OCI-LY3 (cell line): ENCODE measurements around the gene LGALS3BP.

ENCODE experiments used
- H2AFZ ChIP-seq: fragments of 200-600, 300-600 bp; shearing (Covaris generic); 2 replicates; pipeline ENCODE4 v1.6.0; 2014; ENCODE audit warnings: antibody characterized with exemption, low read depth, low read length
- H3K27ac ChIP-seq: fragments of 200-600, 300-600 bp; sonication (generic); 2 replicates; pipeline ENCODE4 v1.5.1; 2014; ENCODE audit warnings: mild to moderate bottlenecking, low read length, moderate library complexity, mixed read lengths
- H3K27me3 ChIP-seq: fragments of 200-600, 300-600 bp; sonication (generic); 2 replicates; pipeline ENCODE4 v1.6.1; 2014; ENCODE audit warnings: low read depth, low read length, mixed read lengths
- H3K36me3 ChIP-seq: fragments of 200-600, 300-600 bp; sonication (generic); replicated peaks from 2 replicates; pipeline ENCODE3; 2014; ENCODE audit warnings: low read depth, low read length, mixed read lengths
- H3K4me1 ChIP-seq: fragments of 300-600, 200-600 bp; sonication (generic); 2 replicates; pipeline ENCODE4 v1.6.1; 2014; ENCODE audit warnings: low read length, mixed read lengths
- H3K4me2 ChIP-seq: fragments of 200-600, 300-600 bp; sonication (generic); 2 replicates; pipeline ENCODE4 v1.6.1; 2014; ENCODE audit warnings: low read length, mixed read lengths
- H3K4me3 ChIP-seq: fragments of 300-600, 200-600 bp; sonication (generic); 2 replicates; pipeline ENCODE4 v1.5.1; 2014; ENCODE audit warnings: antibody characterized with exemption, mild to moderate bottlenecking, low read length, moderate library complexity
- H3K79me2 ChIP-seq: fragments of 300-600, 200-600 bp; shearing (Covaris generic); 2 replicates; pipeline ENCODE4 v1.6.1; 2014; ENCODE audit warnings: mild to moderate bottlenecking, low read length, mixed read lengths
- H3K9ac ChIP-seq: fragments of 300-600, 200-600 bp; shearing (Covaris generic); 2 replicates; pipeline ENCODE4 v1.6.0; 2014; ENCODE audit warnings: mild to moderate bottlenecking, low read length, moderate library complexity
- H3K9me3 ChIP-seq: fragments of 200-600, 300-600 bp; shearing (Covaris generic); 2 replicates; pipeline ENCODE4 v1.6.1; 2014; ENCODE audit warnings: low read length, mixed read lengths; ENCODE audit not compliant: insufficient read depth
- H4K20me1 ChIP-seq: fragments of 200-600, 300-600 bp; sonication (generic); 2 replicates; pipeline ENCODE4 v1.6.1; 2016; ENCODE audit warnings: low read length, mixed read lengths; ENCODE audit not compliant: insufficient read depth
- CTCF ChIP-seq: fragments of 200-600, 300-600 bp; sonication (generic); IDR thresholded peaks from 2 replicates; pipeline ENCODE4 v1.5.1; 2014; ENCODE audit warnings: antibody characterized with exemption, low read length, low read depth
- EZH2phosphoT487 ChIP-seq: fragments of 200-600 bp; shearing (Covaris generic); IDR thresholded peaks from 2 replicates; pipeline ENCODE4 v1.6.1; 2018; ENCODE audit warnings: antibody characterized with exemption, mixed run types, low read depth

Gene LGALS3BP

GRCh38 chr17:78967782-78968362, 11.9 kb downstream of the LGALS3BP start:
- Histone ChIP-seq H3K4me1 (peaks cover 8% of the 10 kb centered on the region; the same call in 1 of the 2 replicates), H3K4me3 (no peak overlapping the region), H2AFZ (no peak overlapping the region), H3K4me2 (no peak overlapping the region), H3K36me3 (no peaks in the 10 kb centered on the region), H3K27ac (no peak overlapping the region), H3K9me3 (no peaks in the 10 kb centered on the region), H4K20me1 (no peaks in the 10 kb centered on the region), H3K79me2 (no peaks in the 10 kb centered on the region), H3K27me3 (peaks cover 5% of the 10 kb centered on the region; the same call in 1 of the 2 replicates), H3K9ac (no peak overlapping the region)
- TF ChIP-seq EZH2phosphoT487 (no peak), CTCF (no peak)

GRCh38 chr17:78966910-78967600, 12.7 kb downstream of the LGALS3BP start:
- Histone ChIP-seq H3K9me3 (no peaks in the 10 kb centered on the region), H3K4me2 (no peak overlapping the region), H3K9ac (no peak overlapping the region), H3K36me3 (no peaks in the 10 kb centered on the region), H4K20me1 (no peaks in the 10 kb centered on the region), H2AFZ (no peak overlapping the region), H3K4me3 (no peak overlapping the region), H3K27ac (no peak overlapping the region), H3K4me1 (peaks cover 8% of the 10 kb centered on the region; the same call in 1 of the 2 replicates), H3K27me3 (peaks cover 5% of the 10 kb centered on the region; the same call in 1 of the 2 replicates), H3K79me2 (no peaks in the 10 kb centered on the region)
- no peak for TF ChIP-seq CTCF
- no peak for TF ChIP-seq EZH2phosphoT487

- Histone ChIP-seq H4K20me1 (no peaks in the 10 kb centered on the region), H3K79me2 (no peaks in the 10 kb centered on the region), H3K4me2 (no peak overlapping the region), H3K4me1 (peaks cover 8% of the 10 kb centered on the region; the same call in 1 of the 2 replicates), H3K27me3 (peaks cover 5% of the 10 kb centered on the region; the same call in 1 of the 2 replicates), H3K9me3 (no peaks in the 10 kb centered on the region), H2AFZ (no peak overlapping the region), H3K4me3 (no peak overlapping the region), H3K27ac (no peak overlapping the region), H3K9ac (no peak overlapping the region), H3K36me3 (no peaks in the 10 kb centered on the region)
- TF ChIP-seq CTCF: no peak
- TF ChIP-seq EZH2phosphoT487: no peak
Measured at GRCh38 chr17:78966123-78966813, 13.5 kb downstream of the LGALS3BP start.

- Histone ChIP-seq H3K4me2 (no peak overlapping the region), H4K20me1 (no peaks in the 10 kb centered on the region), H3K79me2 (no peaks in the 10 kb centered on the region), H3K4me3 (no peak overlapping the region), H3K27me3 (peaks cover 5% of the 10 kb centered on the region; the same call in 1 of the 2 replicates), H3K4me1 (0 out of 2 replicates have a peak, but pooled peaks cover 4% of the 10 kb centered on the region), H3K9ac (no peak overlapping the region), H2AFZ (no peak overlapping the region), H3K9me3 (no peaks in the 10 kb centered on the region), H3K36me3 (no peaks in the 10 kb centered on the region), H3K27ac (no peak overlapping the region)
- TF ChIP-seq CTCF (no peak), EZH2phosphoT487 (no peak)
Measured at GRCh38 chr17:78965491-78965924, 14.2 kb downstream of the LGALS3BP start.
